Metanephros (tissue), 2 donors: ENCODE results near the gene EIF1AX. TPM values are rescaled to one million over a fixed set of nuclear protein-coding genes. Genes with fewer than 3 reads are reported as not detected.

Source experiments
- small RNA-seq: library from RNA; depleted of rRNA; stranded (forward); fragments of <200 nt; gene quantifications from one replicate; pipeline ENCODE3, GENCODE V24; 2014; ENCODE audit warnings: low replicate concordance
- total RNA-seq: library from RNA; depleted of rRNA; stranded (reverse); fragments of >200 nt; gene quantifications from one replicate; pipeline ENCODE4 v1.2.3, GENCODE V29; 2014

Gene EIF1AX, protein sequence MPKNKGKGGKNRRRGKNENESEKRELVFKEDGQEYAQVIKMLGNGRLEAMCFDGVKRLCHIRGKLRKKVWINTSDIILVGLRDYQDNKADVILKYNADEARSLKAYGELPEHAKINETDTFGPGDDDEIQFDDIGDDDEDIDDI
- 50.4 TPM for total RNA-seq

DNA sequence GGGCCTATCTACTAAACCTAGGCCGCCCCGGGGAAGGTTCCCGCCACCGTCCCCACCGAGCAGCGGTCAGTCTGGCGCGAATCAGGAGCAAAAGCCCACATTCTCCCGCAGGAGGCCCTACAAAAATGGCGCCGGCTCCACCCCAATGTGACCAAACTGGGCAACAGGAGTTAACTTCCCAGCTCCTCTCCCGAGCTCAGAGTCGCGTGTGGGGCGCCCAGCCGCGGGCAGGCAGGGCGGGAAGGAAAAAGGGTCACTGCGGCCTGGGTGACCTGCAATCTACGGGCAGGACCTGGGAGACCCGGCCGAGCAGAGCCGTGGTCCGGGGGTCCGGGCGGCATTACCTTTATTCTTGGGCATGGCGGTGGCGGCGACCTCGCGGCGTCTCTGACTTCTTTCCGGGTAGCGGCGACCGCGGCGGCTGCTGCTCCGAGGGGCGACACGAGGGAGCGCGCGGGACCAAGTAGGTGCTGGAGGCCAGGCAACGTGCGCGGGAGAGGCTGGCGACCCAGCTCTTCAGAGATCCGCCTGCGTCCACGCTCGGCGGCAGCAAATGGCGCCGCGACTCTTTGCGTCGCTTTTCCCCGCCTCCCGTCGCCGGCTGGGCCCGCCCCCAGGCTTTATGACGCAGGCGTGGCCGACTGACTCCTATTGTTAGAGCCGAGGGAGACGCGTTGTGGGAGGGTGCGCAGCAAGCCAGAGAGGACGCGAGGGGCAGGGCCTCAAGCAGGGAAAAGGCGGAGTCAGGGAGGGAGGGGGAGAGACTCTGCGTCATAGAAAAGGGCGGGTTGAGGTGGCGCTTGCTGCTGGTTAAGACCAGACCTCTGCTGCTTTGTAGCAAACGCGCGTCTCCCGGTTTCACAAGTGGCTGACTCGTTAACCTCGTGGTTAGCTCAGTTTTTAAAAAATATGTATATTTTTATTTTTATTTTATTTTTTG, at the start of gene EIF1AX:
EIF1AX (minus strand) TSS at position 558 of the 940 bp plus-strand sequence; CDS start at position 360, 198 bp downstream.

DNA sequence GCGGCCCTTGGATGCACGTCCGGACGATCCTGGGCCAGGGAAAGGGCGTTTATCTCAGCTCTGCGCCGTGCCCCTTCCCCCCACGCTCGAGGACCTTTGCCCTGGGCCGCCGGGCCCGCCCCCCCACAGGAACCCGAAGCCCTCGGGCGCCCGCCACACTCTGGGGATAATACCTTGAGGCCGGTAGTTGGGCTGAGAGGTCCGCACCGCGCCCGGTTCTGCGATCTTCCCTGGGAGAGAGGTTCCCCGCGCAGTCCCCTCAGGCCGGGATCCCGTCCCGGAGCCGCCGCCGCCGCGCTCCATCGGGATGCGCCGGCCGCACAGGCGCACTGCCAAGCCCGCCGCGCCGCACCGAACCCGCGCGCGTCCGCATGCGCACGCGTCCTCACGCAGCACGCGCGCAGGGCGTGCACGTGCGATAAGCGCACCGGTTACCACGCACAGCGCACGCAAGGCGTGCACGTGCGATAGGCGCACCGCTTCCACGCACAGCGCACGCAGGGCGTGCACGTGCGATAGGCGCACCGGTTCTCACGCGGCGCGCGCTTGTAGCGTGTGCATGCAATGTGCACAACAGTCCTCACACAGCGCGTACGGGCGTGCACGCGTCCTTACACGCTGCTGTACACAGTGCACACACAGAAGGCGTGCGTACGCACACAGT, 24.9 kb downstream of the EIF1AX start, which contains the start of gene MAP7D2:
MAP7D2 (minus strand) TSS at position 331 of the 664 bp plus-strand sequence; CDS start at position 303, 28 bp downstream.

Small RNAs within 50 kb of the gene (small RNA-seq; reads per million reads assigned to genes)
- gene RF00493 (45.7 reads per million, percentile 97 among the genes with 10 or more reads in this experiment), gene RF00494 (not detected)

Other genes with a start within 250 kb of the EIF1AX start
- 12.0 TPM for gene BCLAF3, start 150.8 kb downstream of the EIF1AX start, total RNA-seq
- 0.93 TPM for gene MAP7D2, start 24.9 kb downstream of the EIF1AX start, total RNA-seq
- 33.0 TPM for gene RPS6KA3, start 125.1 kb upstream of the EIF1AX start, total RNA-seq